Forelimb muscle (tissue), 1 donor: ENCODE data around the gene SH3PXD2A. TPM values are rescaled to one million over a fixed set of nuclear protein-coding genes. Genes with fewer than 3 reads are reported as not detected.
"Not testable (repeated sequence)": the region's sequence is repeated elsewhere in the genome, so short reads cannot be mapped to it uniquely, and the experiment has no call there.

Experiments used
- DNase-seq: peaks from one replicate; pipeline ENCODE4 v3.0.0-alpha.2; 2013; ENCODE audit warnings: low read depth
- polyA plus RNA-seq: library from polyadenylated mRNA; unstranded; fragments of 120-200 nt; gene quantifications from one replicate; pipeline ENCODE4 v1.2.1, GENCODE V29; 2013; ENCODE audit not compliant: insufficient read length

The SH3PXD2A gene
- polyA plus RNA-seq, 1 donor = 72.7 TPM

DNA sequence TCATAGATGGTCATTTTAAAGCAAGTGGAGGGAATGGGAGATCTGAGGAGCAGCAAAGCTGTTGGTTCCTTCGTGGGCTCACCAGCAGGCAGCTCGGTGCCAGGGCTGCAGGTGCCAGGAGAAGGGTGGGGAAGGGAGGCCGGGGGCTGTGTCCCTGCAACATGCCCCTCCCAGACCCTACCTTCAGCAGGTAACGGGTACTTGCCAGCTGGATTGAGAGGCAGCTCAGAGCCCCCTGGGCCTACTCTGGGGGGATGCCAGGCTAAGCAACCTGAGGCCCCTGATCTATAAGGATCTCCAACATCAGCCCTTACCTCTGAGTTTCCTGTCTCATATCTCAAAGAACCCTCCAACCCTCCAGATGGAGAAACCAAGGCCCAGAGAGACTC, 188.6 kb downstream of the SH3PXD2A start:
- DNase-seq = no peak

DNA sequence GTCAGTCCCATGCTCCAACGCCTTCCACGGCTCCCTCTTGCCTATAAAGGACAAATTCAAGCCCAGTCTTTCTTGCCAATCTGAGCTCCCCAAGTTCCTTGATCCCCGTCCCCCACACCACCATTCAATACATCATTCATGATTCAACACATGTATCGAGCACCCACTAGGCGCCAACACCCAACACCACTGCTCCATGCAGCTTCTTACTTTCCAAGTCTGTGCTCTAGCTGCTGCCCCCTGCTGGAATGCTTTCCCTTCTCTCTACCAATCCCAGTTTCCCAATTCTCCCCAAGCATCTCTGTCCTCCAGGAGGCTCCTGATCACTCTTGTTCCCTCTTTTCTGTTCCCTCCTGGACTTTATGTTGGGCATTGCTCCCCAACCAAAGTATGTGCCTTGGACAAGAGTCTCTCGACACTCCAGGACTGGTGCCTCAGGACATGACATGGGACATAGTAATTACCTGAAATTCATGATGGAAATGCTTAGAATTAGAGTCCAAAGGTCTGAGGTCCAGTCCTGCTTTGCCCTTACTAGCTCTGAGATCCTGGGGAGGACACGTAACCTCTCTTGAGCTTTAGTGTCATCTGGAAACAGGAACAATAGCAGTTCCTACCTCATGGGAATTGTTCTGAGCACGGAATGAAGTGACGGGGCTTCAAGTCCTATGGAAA, 189.2 kb downstream of the SH3PXD2A start:
- DNase-seq = no peak

DNA sequence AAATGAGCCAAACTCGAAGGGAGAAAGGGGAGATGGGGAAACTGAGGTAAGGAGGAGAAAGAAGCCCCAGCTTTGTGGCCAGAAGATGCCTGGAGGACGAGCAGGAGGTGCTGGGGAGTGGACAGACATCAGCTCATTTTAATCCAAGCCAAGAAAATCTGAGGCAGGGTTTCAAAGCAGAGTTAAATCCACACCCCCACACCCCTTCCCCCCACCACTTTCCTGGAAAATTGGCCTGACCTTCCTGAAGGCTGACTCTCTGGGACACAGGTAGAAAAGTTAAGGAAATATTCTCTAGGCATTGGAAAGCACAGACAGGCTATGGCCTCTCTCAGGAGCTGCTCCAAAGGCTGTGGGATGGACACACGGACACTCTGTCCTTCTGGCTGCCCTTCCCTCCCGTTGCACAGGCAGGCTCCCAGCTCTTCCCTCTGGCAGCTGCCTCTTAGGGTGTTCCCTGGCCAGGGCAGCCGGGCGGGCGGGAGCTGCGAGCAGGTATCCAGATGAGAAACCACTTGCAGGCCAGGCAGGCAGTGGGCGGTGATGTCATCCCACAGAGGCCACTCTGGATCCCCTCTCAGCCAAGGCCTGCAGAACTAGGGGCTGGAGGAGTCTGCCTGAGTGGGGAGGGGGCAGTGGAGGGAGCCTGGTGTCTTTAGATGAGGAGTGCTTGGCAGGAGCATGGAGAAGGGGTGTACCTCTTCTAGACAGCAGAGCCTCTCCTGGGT, 190.1 kb downstream of the SH3PXD2A start:
- no peak for DNase-seq

DNA sequence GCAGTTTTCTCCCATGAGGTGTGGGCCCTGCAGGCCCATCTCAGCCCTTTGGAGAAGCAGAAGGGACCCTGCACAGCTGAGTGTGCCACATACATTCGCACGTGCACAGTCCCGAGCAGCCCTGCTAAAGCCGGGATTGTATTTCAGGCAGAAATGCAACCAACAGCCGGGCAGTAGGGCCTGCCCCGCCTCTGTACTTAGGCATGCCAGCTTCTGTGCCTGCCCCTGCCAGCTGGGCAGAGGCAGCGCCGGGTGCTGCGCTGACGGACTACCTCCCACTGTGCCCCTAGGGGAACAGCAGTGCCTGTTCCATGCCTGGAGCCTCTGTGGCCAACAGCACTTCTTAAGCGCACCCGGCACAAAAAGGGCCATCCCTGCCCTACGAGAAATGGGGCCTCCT, 191.6 kb downstream of the SH3PXD2A start:
- DNase-seq = no peak

DNA sequence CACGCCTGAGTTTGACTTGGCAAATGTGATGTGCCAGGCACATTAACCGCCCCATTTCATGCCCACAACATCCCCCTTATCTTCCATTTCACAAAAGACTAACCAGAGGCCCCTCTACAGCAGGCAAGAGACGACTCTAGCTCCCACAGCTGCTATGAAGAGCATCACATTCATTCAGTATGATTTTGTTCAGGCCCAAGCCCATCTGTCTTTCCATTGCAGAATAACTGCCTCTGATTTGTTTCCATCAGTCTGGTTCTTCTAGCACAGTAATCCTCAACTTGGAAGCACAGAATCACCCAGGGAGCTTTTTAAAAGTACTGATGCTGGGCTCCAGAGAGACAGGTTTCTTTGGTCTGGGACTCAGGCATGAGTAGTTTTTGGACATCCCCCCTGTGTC, 192.1 kb downstream of the SH3PXD2A start:
- DNase-seq = no peak

DNA sequence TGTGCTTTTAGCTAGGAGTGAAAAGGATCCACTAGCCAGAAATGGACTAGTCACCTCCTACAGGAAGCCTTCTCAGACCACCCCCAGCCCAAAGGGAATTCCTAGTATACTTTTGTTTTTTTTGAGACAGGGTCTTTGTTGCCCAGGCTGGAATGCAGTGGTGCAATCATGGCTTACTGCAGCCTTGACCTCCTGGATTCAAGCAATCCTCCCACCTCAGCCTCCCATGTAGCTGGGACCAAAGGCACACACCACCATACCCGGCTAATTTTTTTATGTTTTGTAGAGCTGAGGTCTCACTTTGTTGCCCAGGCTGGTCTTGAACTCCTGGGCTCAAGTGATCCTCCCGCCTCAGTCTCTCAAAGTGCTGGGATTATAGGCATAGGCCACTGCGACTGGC, 192.7 kb downstream of the SH3PXD2A start:
- DNase-seq = not testable (repeated sequence)

DNA sequence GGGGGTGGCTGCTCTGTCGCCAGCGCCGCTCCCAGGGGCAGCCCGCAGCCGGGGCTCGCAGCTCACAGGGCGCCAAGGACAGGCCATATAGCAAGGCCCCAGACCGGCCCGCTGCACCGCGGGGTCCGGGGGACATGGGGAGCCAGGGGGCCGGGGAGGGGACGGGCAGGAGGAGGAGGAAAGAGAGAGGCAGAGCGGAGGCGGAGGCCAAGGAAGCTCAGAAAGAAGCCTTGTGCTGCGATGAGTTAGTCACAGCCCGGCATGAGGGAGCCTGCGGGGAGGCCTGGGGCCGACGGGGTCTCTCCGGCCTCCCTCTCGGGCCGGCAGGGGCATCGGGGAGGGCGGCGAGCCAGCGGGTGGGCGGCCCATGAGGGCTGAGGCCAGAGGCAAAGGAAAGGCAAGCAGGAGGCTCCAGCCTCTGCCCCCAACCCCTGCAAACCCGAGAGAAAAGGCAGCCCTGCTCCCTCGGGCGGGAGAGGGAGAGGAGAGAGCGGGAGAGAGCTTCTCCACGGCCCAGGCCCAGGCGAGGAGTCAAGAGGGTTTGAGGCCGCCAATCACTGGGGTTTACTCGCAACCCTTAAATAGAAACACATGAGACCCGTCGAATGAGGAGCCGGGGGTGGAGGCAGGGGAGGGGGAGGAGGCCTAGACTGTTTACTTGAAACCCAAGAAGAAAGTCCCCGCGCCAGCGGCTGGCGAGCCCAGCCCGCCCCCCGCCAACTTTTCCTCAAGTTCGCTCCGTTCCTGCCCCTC, 194.0 kb downstream of the SH3PXD2A start:
- DNase-seq = peak; percentile 83

DNA sequence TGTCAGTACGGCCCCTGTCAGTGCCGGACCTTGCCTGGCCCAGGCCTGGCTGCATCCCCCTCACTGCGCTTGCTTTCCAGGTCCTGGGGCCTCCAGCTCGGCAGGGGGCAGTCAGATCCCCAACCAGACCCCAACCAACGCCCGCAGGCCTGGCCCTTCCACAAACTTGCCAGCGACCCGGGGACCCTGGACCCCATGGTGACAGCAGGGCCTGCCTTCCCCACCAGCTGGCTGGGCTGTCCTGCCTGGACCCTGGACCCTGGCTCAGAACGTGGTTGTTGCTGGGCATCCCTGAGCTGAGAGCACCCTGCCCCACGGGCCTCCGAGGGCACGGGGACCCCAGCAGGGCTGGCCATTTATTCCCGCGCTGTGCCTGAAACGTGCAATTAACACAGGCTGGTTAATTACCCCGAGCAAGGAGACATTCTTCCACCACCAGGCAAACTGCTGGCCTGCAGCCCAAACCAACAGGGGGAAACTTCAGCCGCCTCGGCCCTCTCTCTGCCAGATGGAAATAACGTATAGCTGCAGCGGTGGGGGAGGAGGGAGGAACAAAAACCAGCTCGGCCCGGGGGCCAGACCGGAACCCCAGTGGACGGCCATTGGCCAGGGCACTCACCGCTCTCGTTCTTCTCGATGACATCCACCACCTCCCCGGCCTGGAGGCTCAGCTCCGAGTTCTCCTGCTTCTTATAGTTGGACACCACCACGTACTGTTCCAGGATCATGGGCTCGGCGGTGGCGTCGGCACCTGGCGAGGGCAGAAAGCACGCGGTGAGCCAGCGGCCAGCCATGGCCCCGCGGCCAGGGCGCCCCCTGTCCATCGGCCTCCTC, 194.8 kb downstream of the SH3PXD2A start:
- DNase-seq = no peak

DNA sequence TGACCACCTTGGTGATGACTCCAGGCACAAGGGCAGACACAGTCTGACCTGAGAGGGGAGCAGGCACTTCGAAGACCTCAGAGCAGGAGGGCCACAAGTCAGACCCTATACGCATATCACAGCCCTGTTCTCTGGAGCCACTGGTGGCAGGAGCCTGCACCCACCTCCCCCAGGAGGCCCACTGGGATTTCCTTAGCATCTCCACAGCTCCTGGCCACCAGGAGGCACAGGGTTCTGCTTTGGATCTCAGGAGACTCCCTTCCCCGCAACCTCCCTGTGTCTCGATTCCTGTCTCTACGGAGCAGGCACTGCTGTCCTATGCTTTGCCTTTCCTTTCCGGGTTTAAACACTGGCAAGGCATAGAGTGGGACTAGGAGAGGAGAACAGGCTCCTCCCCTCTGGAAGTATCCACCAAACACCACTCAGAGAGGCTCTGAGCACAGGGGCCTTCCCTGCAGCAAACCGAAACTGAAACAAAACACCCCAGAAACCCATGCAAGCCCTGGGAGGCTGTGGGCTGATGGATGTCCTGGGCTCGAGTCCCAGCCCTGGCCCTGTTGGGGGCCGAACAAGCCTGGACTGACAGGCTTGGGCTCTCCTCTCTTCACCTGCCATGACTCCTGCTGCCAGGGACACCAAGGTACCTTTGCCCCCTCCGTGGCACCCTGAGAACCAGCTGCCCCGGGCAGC, 195.6 kb downstream of the SH3PXD2A start:
- DNase-seq = no peak

DNA sequence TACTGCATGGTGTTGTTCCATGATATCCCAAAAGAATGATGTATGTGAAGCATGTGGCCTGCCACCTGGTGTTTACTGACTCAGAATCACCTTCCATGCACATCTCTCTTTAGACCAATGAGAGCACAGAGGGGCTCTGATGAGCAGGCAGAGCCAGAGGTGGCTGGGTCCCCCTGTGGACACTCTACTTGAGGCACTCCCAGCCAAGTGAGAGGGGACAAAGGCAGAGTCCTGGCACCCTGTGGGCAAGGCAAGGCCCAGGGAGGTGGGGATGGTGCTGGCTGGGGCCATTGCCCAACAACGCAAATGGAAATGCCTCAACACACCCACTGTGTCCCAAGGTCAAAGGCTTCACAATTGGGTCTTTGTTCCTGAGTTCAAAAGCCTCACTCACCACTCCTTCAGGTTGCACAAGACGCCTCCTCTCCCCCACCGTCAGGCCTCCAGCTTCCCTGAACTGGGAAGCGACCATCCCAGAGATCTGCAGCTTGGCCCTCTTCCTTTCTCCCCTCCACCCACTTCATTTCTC, 197.3 kb downstream of the SH3PXD2A start:
- DNase-seq = no peak

DNA sequence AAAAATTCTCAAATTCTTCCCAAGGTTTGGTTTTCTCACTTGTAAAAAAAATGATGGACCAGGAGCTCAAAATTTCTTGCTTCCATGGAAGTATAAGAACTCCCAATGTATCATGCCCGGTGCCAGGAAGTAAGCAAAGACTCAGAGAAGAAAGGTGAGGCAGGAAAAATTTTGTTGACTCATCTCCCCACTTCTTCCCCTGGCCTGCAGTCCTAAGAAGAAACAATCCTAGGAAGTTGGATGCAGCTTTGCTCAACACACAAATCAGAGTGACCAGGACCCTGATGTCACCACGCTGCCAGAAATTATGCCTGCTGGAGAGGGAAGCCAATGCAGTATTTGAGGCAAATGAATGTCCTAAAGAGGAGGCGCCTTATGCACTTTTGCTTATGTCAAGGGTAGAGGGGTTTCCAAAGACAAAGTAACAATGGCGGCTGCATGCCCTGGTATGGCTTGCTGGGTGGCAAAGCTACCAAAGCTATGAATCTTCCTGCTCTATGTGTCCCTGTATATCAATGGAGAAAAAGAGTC, 198.2 kb downstream of the SH3PXD2A start:
- no peak for DNase-seq

DNA sequence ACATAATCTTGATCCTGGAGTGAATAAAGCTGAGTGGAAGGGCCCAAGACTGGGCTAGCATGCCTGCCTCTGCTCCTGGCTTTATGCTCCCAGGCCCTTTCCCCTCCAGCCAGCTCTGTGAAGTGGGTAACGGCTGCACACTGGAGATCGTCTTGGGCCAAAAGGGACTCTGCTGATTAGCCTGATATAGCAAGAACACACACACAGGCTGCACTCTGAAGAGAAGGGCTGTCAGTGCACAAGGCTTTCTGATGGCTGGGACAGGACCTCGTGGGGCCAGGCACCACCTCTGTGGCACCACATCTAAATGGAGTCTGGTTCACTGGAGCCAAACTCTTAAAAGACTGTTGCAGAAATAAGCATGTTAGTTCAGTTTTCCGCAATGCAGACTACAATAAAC, 200.5 kb downstream of the SH3PXD2A start:
- DNase-seq = no peak

DNA sequence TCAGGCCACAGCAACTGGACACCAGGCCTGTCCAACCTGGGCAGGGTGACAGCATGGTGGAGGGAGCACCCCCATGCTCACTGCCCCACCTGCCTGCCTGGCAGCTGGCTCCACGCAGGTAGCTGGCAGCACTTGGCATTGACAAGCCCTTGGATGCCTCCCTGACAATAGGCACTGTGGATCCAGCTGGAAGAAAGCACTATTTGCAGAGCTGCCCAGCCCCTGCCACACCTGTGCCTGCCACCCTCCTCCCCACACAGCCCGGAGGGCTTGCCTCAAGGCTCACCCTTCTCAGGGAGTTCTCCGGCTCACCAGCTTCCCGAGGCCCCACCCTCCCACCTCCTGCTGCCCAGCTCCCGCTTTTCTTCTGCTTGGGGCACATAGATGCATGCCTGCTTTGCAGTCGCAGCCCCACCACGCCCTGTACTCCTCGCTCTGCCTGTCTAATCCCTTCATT, 201.8 kb downstream of the SH3PXD2A start:
- DNase-seq = no peak

DNA sequence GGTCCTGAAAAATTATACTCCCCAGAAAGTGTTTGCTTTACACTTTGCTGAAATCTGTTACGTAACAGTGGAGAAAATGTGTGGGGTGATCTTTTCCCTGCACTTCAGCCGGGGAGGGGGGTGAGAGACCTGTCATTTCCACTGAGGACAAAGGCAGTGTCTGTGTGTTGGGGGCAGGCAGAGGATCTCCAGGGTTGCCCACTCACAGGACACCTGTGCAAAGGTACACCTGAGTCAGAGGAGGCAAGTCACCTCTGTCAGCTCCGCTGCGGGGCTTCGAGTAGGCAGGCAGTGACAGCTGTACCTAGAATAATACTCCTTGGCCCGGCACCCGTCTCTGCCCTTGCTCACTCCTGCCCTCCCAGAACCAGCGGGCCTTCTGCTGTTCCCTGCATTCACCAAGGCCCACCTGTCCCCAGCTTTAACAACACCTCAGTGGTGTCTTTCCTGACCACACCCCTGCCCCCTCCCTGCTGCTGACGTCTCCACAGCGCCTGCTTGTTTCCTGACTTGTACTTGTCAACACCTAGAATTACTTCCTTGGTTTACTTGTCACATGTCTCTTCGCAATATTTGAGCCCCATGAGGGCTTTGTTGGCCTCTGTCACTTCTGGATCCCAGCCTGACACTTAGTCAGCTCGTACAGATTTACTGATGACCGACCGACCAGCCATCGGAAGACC, 202.6 kb downstream of the SH3PXD2A start:
- no peak for DNase-seq

DNA sequence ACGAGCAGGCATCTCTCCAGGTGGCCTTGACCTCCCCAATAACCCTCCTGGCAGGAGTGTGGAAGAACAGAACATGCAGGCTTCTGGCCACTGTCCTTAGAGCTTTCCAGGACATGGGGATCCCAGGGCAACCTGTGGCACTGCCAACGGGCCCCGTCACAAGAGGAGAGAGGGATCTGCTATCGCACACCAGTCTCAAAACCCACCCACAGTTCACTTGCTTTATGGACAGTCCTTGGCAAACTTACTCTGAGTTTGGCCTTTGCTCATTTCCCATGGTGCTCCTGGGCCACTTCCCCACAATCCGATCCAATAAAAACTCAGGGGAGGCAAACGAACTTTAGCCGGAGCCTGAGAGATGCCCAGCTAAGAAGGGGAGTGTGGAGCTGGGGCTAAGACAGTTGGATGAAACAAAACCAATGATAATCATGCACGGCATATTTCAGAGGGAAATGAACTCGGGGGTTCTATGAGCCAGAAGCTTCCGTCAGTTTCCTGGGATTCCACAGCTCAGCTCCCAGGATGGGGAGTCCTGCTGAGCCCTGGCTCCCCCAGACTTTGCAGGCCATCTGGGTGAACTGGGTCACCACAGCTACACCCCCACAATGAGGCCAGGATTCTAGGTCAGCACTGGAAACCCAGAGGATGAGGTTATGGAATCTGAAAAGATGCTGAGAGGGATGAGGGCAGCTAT, 203.4 kb downstream of the SH3PXD2A start:
- DNase-seq = no peak

DNA sequence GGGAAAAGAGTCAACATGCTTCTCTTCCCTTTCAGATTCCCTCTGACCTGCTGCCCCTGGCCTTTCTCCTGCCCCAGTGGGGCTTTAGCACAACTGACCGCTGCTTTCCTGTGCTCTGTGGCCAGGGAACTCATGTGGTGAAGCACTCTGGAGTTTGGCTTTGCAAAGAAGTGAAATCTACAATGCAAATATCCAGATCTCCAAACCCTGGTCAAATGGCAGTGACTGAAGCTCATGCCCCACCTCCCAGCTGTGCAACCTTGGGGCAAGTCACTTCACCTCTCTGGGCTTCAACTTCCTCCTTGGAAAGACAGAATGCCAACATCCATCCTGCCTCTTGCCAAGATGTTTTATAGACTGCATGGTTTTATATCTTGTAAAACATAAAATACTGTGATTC, 204.0 kb downstream of the SH3PXD2A start:
- no peak for DNase-seq

DNA sequence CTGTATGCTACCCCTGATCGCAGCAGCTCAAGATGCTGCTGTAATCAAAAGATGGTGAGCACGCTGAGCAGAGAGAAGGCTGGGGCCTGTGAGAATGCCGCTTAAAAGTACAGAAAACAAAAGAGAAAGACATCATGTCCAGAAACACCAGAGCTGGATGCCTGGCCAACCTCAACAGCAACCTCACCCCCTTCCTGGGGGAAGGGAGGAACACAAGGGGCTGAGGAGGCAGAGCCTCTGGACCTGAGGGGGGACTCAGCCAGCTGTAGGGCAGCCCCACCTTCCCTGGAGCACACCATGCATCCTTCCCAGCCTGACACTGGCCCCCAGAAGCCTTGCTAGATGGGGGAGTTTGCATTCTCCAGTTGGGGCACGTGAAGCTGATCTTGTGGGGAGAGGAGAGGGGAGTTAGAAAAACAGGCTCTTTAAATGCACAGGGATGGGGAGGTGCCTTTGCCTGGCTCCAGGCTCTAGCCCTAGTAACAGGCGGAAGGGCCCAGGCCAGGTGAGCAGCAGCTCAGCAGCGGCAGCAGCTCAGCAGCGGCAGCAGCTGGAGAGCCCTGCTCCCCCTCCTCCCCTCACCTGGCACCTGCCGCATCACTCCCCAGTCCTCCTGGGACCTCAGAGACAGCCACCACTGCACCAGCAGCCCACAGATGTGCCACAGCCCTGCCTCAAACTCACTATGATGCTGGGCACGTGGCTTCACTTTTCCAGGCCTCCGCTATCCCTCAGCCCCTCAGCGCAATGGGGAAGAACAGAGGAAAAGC, 205.5 kb downstream of the SH3PXD2A start:
- DNase-seq = no peak

DNA sequence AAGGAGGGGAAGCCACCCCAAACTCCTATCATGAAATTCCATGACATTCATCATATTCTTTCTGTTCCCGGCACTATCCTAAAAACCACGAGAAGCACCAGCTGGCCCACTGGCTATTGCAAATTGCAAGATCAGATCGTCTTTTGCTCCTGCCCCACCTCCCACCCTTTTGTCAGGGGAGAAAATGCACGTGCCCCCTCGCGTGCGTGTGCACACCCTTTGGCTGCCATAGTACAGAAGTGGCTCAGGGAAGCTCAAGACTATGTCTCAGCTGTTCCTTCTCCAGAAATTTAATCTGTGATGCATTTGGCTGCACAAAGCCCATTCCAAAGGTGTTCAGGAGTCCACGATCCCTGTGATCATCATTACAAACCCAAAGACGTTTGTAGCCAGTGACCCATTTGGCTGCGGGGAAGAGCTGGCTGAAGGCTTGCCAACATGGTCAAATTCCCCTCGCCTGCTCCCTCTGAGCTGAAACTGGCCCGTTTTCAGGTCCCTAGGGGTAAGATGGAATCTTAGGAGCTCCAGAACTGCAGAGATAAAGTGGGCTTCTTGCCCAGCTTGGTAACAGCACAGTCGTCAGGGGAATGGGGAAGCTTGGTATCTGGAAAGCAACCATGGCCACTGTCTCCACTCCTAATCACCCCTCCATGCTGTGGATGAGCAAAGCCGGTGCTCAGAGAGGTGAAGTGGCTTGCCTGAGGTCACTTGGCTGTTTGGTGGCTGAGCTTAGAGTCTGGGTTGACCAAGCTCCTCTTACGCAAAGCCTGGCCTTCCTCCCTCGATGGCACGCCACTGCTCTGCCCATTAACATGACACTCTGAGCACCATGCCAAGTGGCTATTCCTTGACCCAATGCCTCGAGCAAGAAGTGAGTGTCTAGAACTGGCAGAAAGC, 206.5 kb downstream of the SH3PXD2A start:
- DNase-seq = no peak
